H9 (cell line): ENCODE data around the gene BLTP3A. TPM values are rescaled to one million over a fixed set of nuclear protein-coding genes. Genes with fewer than 3 reads are reported as not detected.

Experiments
- DNase-seq: peaks from one replicate; pipeline ENCODE4 v3.0.0-alpha.2; 2017
- H2AFZ ChIP-seq: one replicate; pipeline ENCODE4 v1.6.1; 2013; ENCODE audit warnings: mild to moderate bottlenecking, low read length, control low read depth, moderate library complexity
- H2AK5ac ChIP-seq: 2 replicates; pipeline ENCODE4 v1.6.1; 2013; ENCODE audit warnings: low read length, control low read depth, mixed read lengths; ENCODE audit not compliant: insufficient read length
- H2BK120ac ChIP-seq: one replicate; pipeline ENCODE4 v1.6.1; 2013; ENCODE audit warnings: low read depth, mild to moderate bottlenecking, low read length, control low read depth, inconsistent platforms; ENCODE audit not compliant: poor library complexity, severe bottlenecking
- H2BK12ac ChIP-seq: 2 replicates; pipeline ENCODE4 v1.6.1; 2013; ENCODE audit warnings: low read length, control low read depth, mixed read lengths, low read depth; ENCODE audit not compliant: insufficient read length
- H2BK15ac ChIP-seq: 2 replicates; pipeline ENCODE4 v1.6.1; 2013; ENCODE audit warnings: low read depth, low read length, control low read depth
- H2BK20ac ChIP-seq: one replicate; pipeline ENCODE4 v1.6.1; 2013; ENCODE audit warnings: low read depth, mild to moderate bottlenecking, low read length, control low read depth, inconsistent platforms; ENCODE audit not compliant: poor library complexity, severe bottlenecking
- H2BK5ac ChIP-seq: 2 replicates; pipeline ENCODE4 v1.6.1; 2013; ENCODE audit warnings: low read length, control low read depth, mixed read lengths; ENCODE audit not compliant: insufficient read length
- H3K14ac ChIP-seq: 2 replicates; pipeline ENCODE4 v1.6.1; 2013; ENCODE audit warnings: low read length, control low read depth; ENCODE audit not compliant: insufficient read depth
- H3K18ac ChIP-seq: 2 replicates; pipeline ENCODE4 v1.6.1; 2013; ENCODE audit warnings: low read depth, mild to moderate bottlenecking, mixed read lengths, low read length, control low read depth; ENCODE audit not compliant: insufficient read length
- H3K23ac ChIP-seq: 2 replicates; pipeline ENCODE4 v1.6.1; 2013; ENCODE audit warnings: low read length, control low read depth, mixed read lengths, low read depth; ENCODE audit not compliant: insufficient read length
- H3K23me2 ChIP-seq: 2 replicates; pipeline ENCODE4 v1.6.1; 2013; ENCODE audit warnings: low read depth, mild to moderate bottlenecking, mixed read lengths, low read length, control low read depth; ENCODE audit not compliant: insufficient read length, poor library complexity, severe bottlenecking
- H3K27ac ChIP-seq: 2 replicates; pipeline ENCODE4 v1.5.1; 2013; ENCODE audit warnings: low read length, control low read depth, mixed read lengths, low read depth; ENCODE audit not compliant: insufficient read length
- H3K27me3 ChIP-seq: 2 replicates; pipeline ENCODE4 v1.6.1; 2013; ENCODE audit warnings: low read length, control low read depth, inconsistent platforms; ENCODE audit not compliant: insufficient read depth
- H3K4ac ChIP-seq: 2 replicates; pipeline ENCODE4 v1.6.1; 2013; ENCODE audit warnings: low read depth, mild to moderate bottlenecking, control low read depth, inconsistent platforms, low read length, moderate library complexity
- H3K4me1 ChIP-seq: 2 replicates; pipeline ENCODE4 v1.6.1; 2013; ENCODE audit warnings: low read length, control low read depth, inconsistent platforms; ENCODE audit not compliant: insufficient read depth
- H3K4me2 ChIP-seq: 2 replicates; pipeline ENCODE4 v1.6.1; 2013; ENCODE audit warnings: low read length, control low read depth, mixed read lengths; ENCODE audit not compliant: insufficient read length, insufficient read depth
- H3K56ac ChIP-seq: 2 replicates; pipeline ENCODE4 v1.6.1; 2013; ENCODE audit warnings: low read depth, mild to moderate bottlenecking, mixed read lengths, low read length, control low read depth; ENCODE audit not compliant: insufficient read length
- H3K79me1 ChIP-seq: 2 replicates; pipeline ENCODE4 v1.6.1; 2013; ENCODE audit warnings: low read depth, mild to moderate bottlenecking, moderate library complexity, low read length, control low read depth, inconsistent platforms; ENCODE audit not compliant: insufficient read depth, poor library complexity, severe bottlenecking
- H3K79me2 ChIP-seq: 2 replicates; pipeline ENCODE4 v1.6.1; 2013; ENCODE audit warnings: low read length, control low read depth, inconsistent platforms; ENCODE audit not compliant: insufficient read depth
- H3K9ac ChIP-seq: 2 replicates; pipeline ENCODE4 v1.6.1; 2013; ENCODE audit warnings: low read length, control low read depth, mixed read lengths; ENCODE audit not compliant: insufficient read length; ENCODE audit errors: extremely low read depth
- H3K9me3 ChIP-seq: one replicate; pipeline ENCODE4 v1.6.1; 2013; ENCODE audit warnings: low read depth, low read length, inconsistent platforms; ENCODE audit not compliant: control insufficient read depth
- H3T11ph ChIP-seq: one replicate; pipeline ENCODE4 v1.6.1; 2013; ENCODE audit warnings: mild to moderate bottlenecking, low read length, control low read depth, inconsistent platforms
- H4K20me1 ChIP-seq: one replicate; pipeline ENCODE4 v1.6.1; 2013; ENCODE audit not compliant: control insufficient read depth, insufficient read length, insufficient read depth
- H4K5ac ChIP-seq: 2 replicates; pipeline ENCODE4 v1.6.1; 2013; ENCODE audit warnings: low read depth, mild to moderate bottlenecking, mixed read lengths, low read length, control low read depth; ENCODE audit not compliant: insufficient read length
- H4K8ac ChIP-seq: replicated peaks from 2 replicates; pipeline ENCODE4 v1.6.1; 2013; ENCODE audit warnings: low read length, control low read depth, mixed read lengths, low read depth; ENCODE audit not compliant: insufficient read length
- H4K91ac ChIP-seq: 2 replicates; pipeline ENCODE4 v1.6.1; 2013; ENCODE audit warnings: low read depth, mild to moderate bottlenecking, moderate library complexity, mixed read lengths, low read length, control low read depth; ENCODE audit not compliant: insufficient read length
- H3K27ac Mint-ChIP-seq, 3 experiments: 2 replicates in 2 of 3; 3 replicates in 1 of 3; pipeline ENCODE4 v1.8.0; 2020 to 2021; ENCODE audit warnings: mixed read lengths in 3 of 3, mild to moderate bottlenecking in 1 of 3, moderate library complexity in 1 of 3
- H3K27me3 Mint-ChIP-seq: 2 replicates; pipeline ENCODE4 v1.8.0; 2021; ENCODE audit warnings: low read depth, mild to moderate bottlenecking, moderate library complexity, mixed read lengths
- H3K36me3 Mint-ChIP-seq, 3 experiments: 2 replicates in 2 of 3; 3 replicates in 1 of 3; pipeline ENCODE4 v1.8.0; 2020 to 2021; ENCODE audit warnings: low read depth in 3 of 3, mixed read lengths in 3 of 3; ENCODE audit not compliant: insufficient read depth in 1 of 3
- H3K4me1 Mint-ChIP-seq, 2 experiments: 2 replicates each; pipeline ENCODE4 v1.8.0; 2020; ENCODE audit warnings: mixed read lengths in 2 of 2
- H3K4me3 Mint-ChIP-seq, 2 experiments: 2 replicates in 1 of 2; 3 replicates in 1 of 2; pipeline ENCODE4 v1.8.0; 2020 to 2021; ENCODE audit warnings: mild to moderate bottlenecking in 2 of 2, mixed read lengths in 2 of 2, moderate library complexity in 1 of 2
- H3K9me3 Mint-ChIP-seq, 2 experiments: 2 replicates in 1 of 2; 3 replicates in 1 of 2; pipeline ENCODE4 v1.8.0; 2020; ENCODE audit warnings: mild to moderate bottlenecking in 2 of 2, mixed read lengths in 2 of 2, moderate library complexity in 1 of 2
- WGBS: extraction: QIAGEN DNeasy Blood & Tissue Kit; methylation state at CpG from one replicate; pipeline ENCODE4 v1.1.7; 2013; ENCODE audit warnings: missing lambda C conversion rate, low lambda C conversion rate, mixed read lengths; ENCODE audit not compliant: insufficient read length; ENCODE audit errors: extremely low coverage; 5-methylcytosine and 5-hydroxymethylcytosine counted together
- total RNA-seq: library from RNA; stranded (reverse); gene quantifications from 2 replicates; pipeline ENCODE4 v1.2.1, GENCODE V29; 2021
- TF ChIP-seq, protein P1 (sequence below): fragments of 200-600 bp; sonication (generic); conservative IDR thresholded peaks from 3 replicates; pipeline ENCODE4 v1.8.0; 2021; ENCODE audit warnings: antibody characterized with exemption, mild to moderate bottlenecking

The BLTP3A gene
- total RNA-seq, 1 experiment from 2014 or later = 17.8 TPM

DNA sequence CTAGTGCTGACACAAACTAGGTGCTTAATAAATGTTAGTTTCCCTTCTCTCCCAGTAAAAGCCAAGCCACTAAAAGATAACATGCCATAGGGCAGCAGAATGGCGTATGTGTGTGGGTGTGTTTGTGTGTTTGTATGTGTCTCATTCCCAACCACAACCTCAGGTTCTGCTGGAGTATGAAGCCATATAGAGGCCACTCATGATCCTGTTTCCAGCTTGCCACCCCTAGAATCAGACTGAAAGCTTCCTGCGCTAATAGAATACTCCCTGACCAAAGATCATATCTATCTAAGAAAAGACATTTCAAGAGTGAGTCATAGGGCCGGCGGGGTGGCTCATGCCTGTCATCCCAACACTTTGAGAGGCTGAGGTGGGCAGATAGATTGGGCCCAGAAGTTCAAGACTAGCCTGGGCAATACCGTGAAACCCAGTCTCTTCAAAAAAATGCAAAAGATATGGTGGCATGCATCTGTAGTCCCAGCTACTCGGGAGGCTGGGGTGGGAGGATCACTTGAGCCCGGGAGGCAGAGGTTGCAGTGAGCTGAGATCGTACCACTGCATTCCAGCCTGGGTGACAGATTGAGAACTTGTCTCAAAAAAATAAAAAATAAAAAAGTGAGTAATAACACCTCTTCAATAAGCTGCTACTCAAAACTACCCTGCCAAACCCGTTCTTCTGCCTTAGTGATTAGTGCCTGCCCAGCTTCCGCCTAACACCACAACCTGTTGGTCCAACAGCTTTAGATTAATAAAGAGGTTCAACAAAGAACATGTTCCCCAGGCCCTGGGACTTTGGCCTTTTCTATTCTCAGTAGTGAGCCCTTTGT lies 46.4 kb upstream of the BLTP3A start:
- H3K36me3 Mint-ChIP-seq = no peaks in the 10 kb centered on the region
- Histone ChIP-seq H2BK12ac (no peak overlapping the region), H3K9ac (no peak overlapping the region), H2BK15ac (no peak overlapping the region), H3K79me1 (no peaks in the 10 kb centered on the region), H4K20me1 (no peaks in the 10 kb centered on the region), H3K14ac (no peak overlapping the region), H3K56ac (no peak overlapping the region), H2AK5ac (no peak overlapping the region), H2BK5ac (no peak overlapping the region), H3K23me2 (no peaks in the 10 kb centered on the region), H2AFZ (no peak overlapping the region), H4K5ac (no peak overlapping the region), H4K8ac (no peak overlapping the region), H4K91ac (no peak overlapping the region), H3K27me3 (no peaks in the 10 kb centered on the region), H3K4ac (no peak overlapping the region), H3K4me2 (no peak overlapping the region), H3K27ac (no peak overlapping the region), H3K18ac (no peak overlapping the region), H2BK20ac (no peak overlapping the region), H3K79me2 (no peaks in the 10 kb centered on the region), H2BK120ac (no peak overlapping the region), H3K9me3 (no peaks in the 10 kb centered on the region), H3K4me1 (no peaks in the 10 kb centered on the region), H3T11ph (no peak overlapping the region), H3K23ac (no peak overlapping the region)
- DNase-seq = no peak
- no peak overlapping the region for H3K4me3 Mint-ChIP-seq
- no peak overlapping the region for H3K27ac Mint-ChIP-seq
- peaks cover 5% of the 10 kb centered on the region in 2 experiments; a peak in 2 of 4 replicates for H3K4me1 Mint-ChIP-seq
- no peaks in the 10 kb centered on the region for H3K9me3 Mint-ChIP-seq
- no peaks in the 10 kb centered on the region for H3K27me3 Mint-ChIP-seq
- TF ChIP-seq, protein P1, sequence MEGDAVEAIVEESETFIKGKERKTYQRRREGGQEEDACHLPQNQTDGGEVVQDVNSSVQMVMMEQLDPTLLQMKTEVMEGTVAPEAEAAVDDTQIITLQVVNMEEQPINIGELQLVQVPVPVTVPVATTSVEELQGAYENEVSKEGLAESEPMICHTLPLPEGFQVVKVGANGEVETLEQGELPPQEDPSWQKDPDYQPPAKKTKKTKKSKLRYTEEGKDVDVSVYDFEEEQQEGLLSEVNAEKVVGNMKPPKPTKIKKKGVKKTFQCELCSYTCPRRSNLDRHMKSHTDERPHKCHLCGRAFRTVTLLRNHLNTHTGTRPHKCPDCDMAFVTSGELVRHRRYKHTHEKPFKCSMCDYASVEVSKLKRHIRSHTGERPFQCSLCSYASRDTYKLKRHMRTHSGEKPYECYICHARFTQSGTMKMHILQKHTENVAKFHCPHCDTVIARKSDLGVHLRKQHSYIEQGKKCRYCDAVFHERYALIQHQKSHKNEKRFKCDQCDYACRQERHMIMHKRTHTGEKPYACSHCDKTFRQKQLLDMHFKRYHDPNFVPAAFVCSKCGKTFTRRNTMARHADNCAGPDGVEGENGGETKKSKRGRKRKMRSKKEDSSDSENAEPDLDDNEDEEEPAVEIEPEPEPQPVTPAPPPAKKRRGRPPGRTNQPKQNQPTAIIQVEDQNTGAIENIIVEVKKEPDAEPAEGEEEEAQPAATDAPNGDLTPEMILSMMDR = no peak
- WGBS = no CpG with 5 or more reads among the region's 10 CpGs
